ENCODE data around the gene CDC14B.

Gene CDC14B

DNA sequence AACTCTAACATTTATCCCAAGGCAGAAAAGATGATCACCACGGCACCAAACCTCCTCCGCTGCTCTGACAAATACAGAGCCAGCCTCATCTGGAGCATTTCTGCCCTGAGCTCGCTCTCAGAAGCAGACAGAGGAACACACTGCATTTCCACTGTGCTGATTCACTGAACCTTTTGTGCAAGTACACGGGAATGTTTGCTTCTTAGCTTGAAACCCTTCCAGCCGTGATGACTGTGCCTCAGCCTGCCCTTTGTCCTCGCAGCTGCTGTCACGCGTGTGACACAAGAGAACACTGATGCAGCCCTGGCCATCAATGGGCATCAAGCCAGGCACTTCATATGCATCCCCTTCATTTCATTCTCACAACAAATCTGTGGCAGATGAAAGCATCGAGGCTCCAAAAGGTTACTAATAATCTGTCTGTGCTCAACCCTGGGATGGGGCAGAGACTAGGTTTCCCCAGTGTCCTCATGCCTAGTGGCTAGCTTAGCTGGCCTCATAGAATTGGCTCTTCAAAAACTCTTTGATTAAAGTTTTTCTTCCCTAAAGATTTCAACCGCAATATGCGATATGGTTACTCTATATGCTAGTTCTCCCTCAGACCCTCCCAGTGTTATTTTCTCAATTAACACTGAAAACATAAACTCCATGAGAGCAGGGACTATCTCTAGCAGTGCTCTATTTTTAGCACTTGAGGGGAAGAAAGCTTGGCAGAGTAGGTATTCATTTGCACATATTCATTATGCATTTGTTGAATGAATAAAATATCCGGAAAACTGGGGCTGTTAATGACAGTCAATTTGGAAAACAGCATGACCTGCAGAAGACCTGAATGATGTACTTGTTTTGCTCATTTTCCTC lies 7.3 kb downstream of the CDC14B start:
- Histone ChIP-seq H3K4me1 (ENCODE audit: control insufficient read depth, insufficient read depth, low read length, unreplicated experiment) (peaks cover 38% of the 10 kb centered on the region), H3K79me2 (ENCODE audit: control insufficient read depth, insufficient read depth, low read length, unreplicated experiment) (peaks cover 29% of the 10 kb centered on the region), H3K36me3 (ENCODE audit: insufficient read depth, low read length) (no peaks in the 10 kb centered on the region), H3K27me3 (ENCODE audit: insufficient read depth, low read length) (no peaks in the 10 kb centered on the region), H2AFZ (ENCODE audit: low read length, unreplicated experiment) (peak overlapping the region; percentile 52), H3K4me3 (ENCODE audit: low read depth, low read length) (peak overlapping the region; percentile 58), H3K27ac (ENCODE audit: low read depth, low read length) (peak overlapping the region; percentile 76)

DNA sequence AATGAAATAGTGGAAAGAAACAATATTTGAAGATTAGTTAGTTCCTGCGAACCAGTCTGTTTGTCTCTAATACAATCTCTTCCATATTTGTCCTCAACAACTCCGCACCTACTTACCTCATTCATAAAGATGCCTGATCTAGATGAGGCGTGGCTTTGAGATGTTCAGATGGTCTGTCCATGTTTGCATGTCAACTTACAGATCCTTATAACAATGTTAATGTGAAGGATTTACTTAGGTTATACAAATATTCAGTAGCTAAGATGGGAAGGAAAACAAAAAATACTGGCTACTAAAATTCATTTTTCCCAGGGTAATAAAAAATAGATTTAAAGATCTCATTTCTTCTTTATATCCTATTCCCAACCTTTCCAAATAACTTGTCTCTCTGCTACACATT lies 8.3 kb downstream of the CDC14B start:
- peak overlapping the region; percentile 58 for H3K4me3 ChIP-seq (ENCODE audit: low read depth, low read length)
- H3K79me2 ChIP-seq (ENCODE audit: control insufficient read depth, insufficient read depth, low read length, unreplicated experiment): peaks cover 29% of the 10 kb centered on the region
- no peaks in the 10 kb centered on the region for H3K36me3 ChIP-seq (ENCODE audit: insufficient read depth, low read length)
- peaks cover 38% of the 10 kb centered on the region for H3K4me1 ChIP-seq (ENCODE audit: control insufficient read depth, insufficient read depth, low read length, unreplicated experiment)
- H3K27me3 ChIP-seq (ENCODE audit: insufficient read depth, low read length): no peaks in the 10 kb centered on the region
- peak overlapping the region; percentile 28 for H2AFZ ChIP-seq (ENCODE audit: low read length, unreplicated experiment)
- peak overlapping the region; percentile 76 for H3K27ac ChIP-seq (ENCODE audit: low read depth, low read length)

DNA sequence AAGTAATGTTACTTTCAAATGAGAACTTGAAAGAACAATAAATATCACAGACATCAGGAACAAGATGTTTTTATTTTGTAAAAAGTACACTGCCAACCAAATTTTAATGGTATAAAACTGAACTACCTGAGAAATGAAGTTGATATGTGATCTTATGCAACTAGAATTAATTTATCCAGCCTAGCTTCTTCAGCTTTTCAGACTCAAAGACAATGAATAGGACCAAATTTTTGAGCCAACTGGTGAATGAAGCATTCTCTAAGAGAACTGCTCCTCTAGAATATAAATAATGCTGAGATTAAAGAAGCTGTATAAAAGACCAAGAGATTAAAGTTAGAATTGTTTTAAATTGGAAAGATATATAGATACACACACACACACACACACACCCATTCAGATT lies 9.9 kb downstream of the CDC14B start:
- Histone ChIP-seq H3K4me3 (ENCODE audit: low read depth, low read length) (no peak overlapping the region), H2AFZ (ENCODE audit: low read length, unreplicated experiment) (no peak overlapping the region), H3K79me2 (ENCODE audit: control insufficient read depth, insufficient read depth, low read length, unreplicated experiment) (peaks cover 23% of the 10 kb centered on the region), H3K27ac (ENCODE audit: low read depth, low read length) (no peak overlapping the region), H3K27me3 (ENCODE audit: insufficient read depth, low read length) (no peaks in the 10 kb centered on the region), H3K4me1 (ENCODE audit: control insufficient read depth, insufficient read depth, low read length, unreplicated experiment) (peaks cover 39% of the 10 kb centered on the region), H3K36me3 (ENCODE audit: insufficient read depth, low read length) (no peaks in the 10 kb centered on the region)

DNA sequence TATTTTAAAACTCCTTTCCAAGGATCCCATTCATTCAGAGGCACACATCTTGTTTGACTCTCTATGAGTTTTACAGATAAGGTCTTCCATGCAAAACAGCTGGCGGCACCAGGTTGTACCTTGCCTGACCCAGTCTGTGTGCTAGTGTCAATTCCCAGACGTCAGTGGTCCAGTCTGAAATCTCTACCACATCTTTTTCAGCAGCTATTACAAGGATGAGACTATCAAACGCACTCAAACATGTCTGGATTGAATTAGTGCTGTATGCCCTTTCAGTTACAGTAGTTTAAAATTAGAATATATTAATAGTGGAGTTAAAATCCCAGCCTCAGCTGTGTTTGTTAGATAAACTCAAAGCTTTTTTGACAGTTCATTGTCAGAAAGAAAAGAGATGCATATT lies 11.7 kb downstream of the CDC14B start:
- H3K27ac ChIP-seq (ENCODE audit: low read depth, low read length): no peak overlapping the region
- H3K4me1 ChIP-seq (ENCODE audit: control insufficient read depth, insufficient read depth, low read length, unreplicated experiment): peaks cover 26% of the 10 kb centered on the region
- no peaks in the 10 kb centered on the region for H3K36me3 ChIP-seq (ENCODE audit: insufficient read depth, low read length)
- no peak overlapping the region for H3K4me3 ChIP-seq (ENCODE audit: low read depth, low read length)
- no peak overlapping the region for H2AFZ ChIP-seq (ENCODE audit: low read length, unreplicated experiment)
- no peaks in the 10 kb centered on the region for H3K27me3 ChIP-seq (ENCODE audit: insufficient read depth, low read length)
- H3K79me2 ChIP-seq (ENCODE audit: control insufficient read depth, insufficient read depth, low read length, unreplicated experiment): peaks cover 17% of the 10 kb centered on the region

DNA sequence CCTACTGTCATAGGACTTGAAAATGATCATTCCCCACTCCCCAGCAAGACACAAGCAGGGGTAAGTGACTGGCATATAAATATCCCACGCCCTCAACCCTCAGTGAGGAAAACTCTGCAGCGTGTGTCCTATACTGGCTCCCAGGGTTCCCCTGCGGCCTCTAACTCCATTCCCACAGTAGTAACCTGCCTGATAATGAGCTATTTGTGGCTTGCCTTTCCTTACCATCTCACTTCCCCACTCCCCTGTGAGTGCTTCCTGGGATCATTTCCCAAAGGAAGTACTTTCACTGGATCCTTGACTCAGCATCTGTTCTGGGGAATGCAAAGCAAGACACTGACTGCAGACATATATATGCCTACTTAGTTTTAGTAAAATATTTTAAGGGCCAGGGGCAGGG lies 14.3 kb downstream of the CDC14B start:
- H3K36me3 ChIP-seq (ENCODE audit: insufficient read depth, low read length): no peaks in the 10 kb centered on the region
- H3K27ac ChIP-seq (ENCODE audit: low read depth, low read length): no peak overlapping the region
- H3K4me3 ChIP-seq (ENCODE audit: low read depth, low read length): no peak overlapping the region
- no peaks in the 10 kb centered on the region for H3K27me3 ChIP-seq (ENCODE audit: insufficient read depth, low read length)
- no peak overlapping the region for H2AFZ ChIP-seq (ENCODE audit: low read length, unreplicated experiment)
- peaks cover 9% of the 10 kb centered on the region for H3K79me2 ChIP-seq (ENCODE audit: control insufficient read depth, insufficient read depth, low read length, unreplicated experiment)
- peaks cover 9% of the 10 kb centered on the region for H3K4me1 ChIP-seq (ENCODE audit: control insufficient read depth, insufficient read depth, low read length, unreplicated experiment)

DNA sequence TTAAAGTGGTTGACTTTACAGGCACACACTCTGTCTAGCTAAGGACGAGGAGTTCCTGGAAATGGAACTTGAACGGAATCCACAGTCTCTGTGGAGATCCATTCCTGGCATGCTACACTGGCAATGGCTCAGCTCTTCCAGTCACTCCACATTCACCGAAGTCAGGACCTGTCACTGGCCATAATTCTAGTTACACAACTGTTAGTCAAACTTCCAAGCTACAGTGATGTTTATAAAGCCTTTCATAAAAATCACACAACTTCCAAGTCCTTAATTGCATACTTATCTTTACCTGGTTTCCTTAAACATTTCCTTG lies 15.7 kb downstream of the CDC14B start:
- Histone ChIP-seq H3K27ac (ENCODE audit: low read depth, low read length) (peak overlapping the region; percentile 31), H2AFZ (ENCODE audit: low read length, unreplicated experiment) (peak overlapping the region; percentile 57), H3K36me3 (ENCODE audit: insufficient read depth, low read length) (no peaks in the 10 kb centered on the region), H3K4me3 (ENCODE audit: low read depth, low read length) (peak overlapping the region; percentile 48), H3K27me3 (ENCODE audit: insufficient read depth, low read length) (no peaks in the 10 kb centered on the region), H3K79me2 (ENCODE audit: control insufficient read depth, insufficient read depth, low read length, unreplicated experiment) (peaks cover 4% of the 10 kb centered on the region), H3K4me1 (ENCODE audit: control insufficient read depth, insufficient read depth, low read length, unreplicated experiment) (peaks cover 9% of the 10 kb centered on the region)

DNA sequence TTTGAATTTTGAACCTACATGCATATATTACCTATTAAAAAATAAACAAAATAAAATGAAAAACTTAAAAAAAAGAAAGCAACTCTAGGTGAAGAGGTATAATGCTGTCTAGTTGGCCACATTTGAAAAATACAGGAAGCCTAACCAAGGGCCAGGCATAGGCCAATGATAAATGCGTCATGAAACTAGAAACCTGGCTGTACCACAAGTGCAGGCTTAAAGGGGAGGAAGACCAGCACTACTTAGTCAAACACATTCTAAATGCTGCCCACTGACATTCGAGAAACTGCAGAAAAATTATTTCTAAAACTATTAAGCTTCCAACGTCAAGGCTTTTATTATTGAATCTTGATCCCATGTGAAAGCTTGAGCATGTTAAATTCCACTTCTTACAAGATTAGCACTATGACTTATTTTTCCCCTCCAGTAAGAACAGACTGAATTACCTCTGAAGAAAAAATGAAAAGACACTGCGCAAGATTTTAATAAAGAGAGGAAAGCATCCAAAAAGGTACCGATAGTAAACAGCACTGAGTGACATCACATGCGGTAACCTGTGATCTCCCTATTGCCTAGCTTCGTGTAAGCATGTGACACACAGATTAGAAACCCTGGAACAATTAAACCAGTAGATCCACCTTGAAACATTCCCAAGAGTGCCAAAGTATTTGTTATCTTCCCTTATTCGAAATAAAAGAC lies 16.2 kb downstream of the CDC14B start:
- peaks cover 9% of the 10 kb centered on the region for H3K4me1 ChIP-seq (ENCODE audit: control insufficient read depth, insufficient read depth, low read length, unreplicated experiment)
- no peaks in the 10 kb centered on the region for H3K36me3 ChIP-seq (ENCODE audit: insufficient read depth, low read length)
- no peaks in the 10 kb centered on the region for H3K27me3 ChIP-seq (ENCODE audit: insufficient read depth, low read length)
- H3K79me2 ChIP-seq (ENCODE audit: control insufficient read depth, insufficient read depth, low read length, unreplicated experiment): peaks cover 4% of the 10 kb centered on the region
- H3K27ac ChIP-seq (ENCODE audit: low read depth, low read length): peak overlapping the region; percentile 31
- H2AFZ ChIP-seq (ENCODE audit: low read length, unreplicated experiment): peak overlapping the region; percentile 57
- peak overlapping the region; percentile 48 for H3K4me3 ChIP-seq (ENCODE audit: low read depth, low read length)

DNA sequence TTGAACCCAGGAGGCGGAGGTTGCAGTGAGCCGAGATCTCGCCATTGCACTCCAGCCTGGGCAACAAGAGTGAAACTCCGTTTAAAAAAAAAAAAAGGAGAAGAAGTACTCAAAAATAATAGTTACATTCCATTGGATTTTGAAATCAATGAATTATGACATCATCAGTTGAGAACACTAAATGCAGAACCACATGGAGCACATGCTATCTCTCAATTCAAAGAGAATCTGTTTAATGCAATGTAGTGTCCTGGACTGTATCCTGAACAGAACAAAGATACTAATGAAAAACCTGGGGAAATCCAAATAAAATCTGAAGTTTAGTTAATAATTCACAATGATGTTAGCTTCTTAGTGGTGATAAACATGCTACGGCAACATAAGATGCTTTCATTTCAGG lies 20.3 kb downstream of the CDC14B start:
- Histone ChIP-seq H3K79me2 (ENCODE audit: control insufficient read depth, insufficient read depth, low read length, unreplicated experiment) (peaks cover 4% of the 10 kb centered on the region), H3K27me3 (ENCODE audit: insufficient read depth, low read length) (no peaks in the 10 kb centered on the region), H3K4me1 (ENCODE audit: control insufficient read depth, insufficient read depth, low read length, unreplicated experiment) (peaks cover 4% of the 10 kb centered on the region), H3K36me3 (ENCODE audit: insufficient read depth, low read length) (peaks cover 3% of the 10 kb centered on the region; the same call in 1 of the 2 replicates), H2AFZ (ENCODE audit: low read length, unreplicated experiment) (no peak overlapping the region), H3K27ac (ENCODE audit: low read depth, low read length) (no peak overlapping the region), H3K4me3 (ENCODE audit: low read depth, low read length) (no peak overlapping the region)

DNA sequence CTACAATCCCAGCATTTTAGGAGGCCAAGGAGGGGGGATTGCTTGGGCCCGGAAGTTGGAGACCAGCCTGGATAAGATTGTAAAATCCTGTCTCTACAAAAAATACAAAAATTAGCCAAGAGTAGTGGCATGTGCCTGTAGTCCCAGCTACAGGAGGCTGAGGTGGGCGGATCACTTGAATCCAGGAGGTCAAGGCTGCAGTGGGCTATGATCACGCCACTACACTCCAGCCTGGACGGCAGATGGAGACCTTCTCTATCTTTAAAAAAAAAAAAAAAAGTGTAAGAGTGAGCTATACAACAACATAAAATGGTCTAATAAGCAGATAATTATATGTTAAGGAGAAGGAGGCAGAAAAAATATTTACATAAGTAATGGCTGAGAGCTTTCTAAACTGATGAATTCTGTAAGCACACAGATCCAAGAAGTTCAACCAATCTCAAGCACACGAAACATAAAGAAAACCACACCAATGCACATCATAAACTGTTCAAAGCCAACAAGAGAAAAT lies 23.0 kb downstream of the CDC14B start:
- Histone ChIP-seq H3K79me2 (ENCODE audit: control insufficient read depth, insufficient read depth, low read length, unreplicated experiment) (no peaks in the 10 kb centered on the region), H3K36me3 (ENCODE audit: insufficient read depth, low read length) (peaks cover 3% of the 10 kb centered on the region; the same call in 1 of the 2 replicates), H2AFZ (ENCODE audit: low read length, unreplicated experiment) (no peak overlapping the region), H3K4me3 (ENCODE audit: low read depth, low read length) (no peak overlapping the region), H3K4me1 (ENCODE audit: control insufficient read depth, insufficient read depth, low read length, unreplicated experiment) (no peaks in the 10 kb centered on the region), H3K27ac (ENCODE audit: low read depth, low read length) (no peak overlapping the region), H3K27me3 (ENCODE audit: insufficient read depth, low read length) (no peaks in the 10 kb centered on the region)

DNA sequence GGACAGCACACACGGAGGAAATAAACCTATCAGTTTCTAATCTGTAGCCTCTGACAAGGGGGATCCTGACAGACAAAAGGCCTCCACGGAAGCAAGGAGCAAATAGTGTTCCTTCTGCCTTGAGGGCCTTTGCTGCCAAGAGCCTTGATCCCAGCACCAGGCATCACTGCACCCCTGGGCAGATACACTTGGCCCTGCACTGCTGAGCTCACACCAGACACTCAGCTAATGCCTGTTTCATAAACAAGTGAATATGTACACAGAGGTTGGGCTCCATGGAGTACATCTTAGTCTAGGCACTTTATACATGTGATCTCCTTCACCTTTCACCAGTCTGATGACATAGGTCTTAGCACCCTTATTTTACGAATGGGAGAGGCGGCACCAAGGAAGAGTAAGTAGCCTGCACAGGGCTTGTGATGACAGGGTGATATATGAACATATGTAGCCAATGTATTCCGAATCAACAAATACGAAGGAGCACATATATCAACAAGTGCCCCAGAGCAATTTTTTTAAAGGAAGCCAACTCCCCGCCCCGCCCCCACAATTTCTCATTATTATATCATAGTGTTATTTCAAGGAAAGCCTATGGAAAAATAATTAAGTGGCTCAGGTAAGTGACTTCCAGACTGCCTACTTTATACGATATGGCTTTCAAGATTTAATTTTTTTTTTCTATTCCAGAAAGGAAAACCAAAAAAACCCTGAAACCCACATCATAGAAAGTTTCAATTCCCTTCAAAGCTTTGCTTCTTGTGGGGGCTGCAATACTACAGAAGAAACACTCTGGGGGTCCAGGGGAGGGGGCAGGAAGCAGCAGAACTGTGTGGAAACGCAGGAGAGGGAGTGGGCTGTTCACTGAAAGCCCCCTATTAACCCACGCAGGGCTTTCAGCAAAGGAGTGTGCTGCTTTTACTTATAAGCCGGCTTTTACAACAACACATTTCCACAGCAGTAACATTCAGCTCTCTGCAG lies 32.0 kb downstream of the CDC14B start:
- Histone ChIP-seq H3K27ac (ENCODE audit: low read depth, low read length) (no peak overlapping the region), H3K4me1 (ENCODE audit: control insufficient read depth, insufficient read depth, low read length, unreplicated experiment) (no peaks in the 10 kb centered on the region), H3K79me2 (ENCODE audit: control insufficient read depth, insufficient read depth, low read length, unreplicated experiment) (no peaks in the 10 kb centered on the region), H3K36me3 (ENCODE audit: insufficient read depth, low read length) (no peaks in the 10 kb centered on the region), H2AFZ (ENCODE audit: low read length, unreplicated experiment) (no peak overlapping the region), H3K4me3 (ENCODE audit: low read depth, low read length) (no peak overlapping the region), H3K27me3 (ENCODE audit: insufficient read depth, low read length) (no peaks in the 10 kb centered on the region)
